MM.1S (cell line): ENCODE measurements around the gene NRXN3.

ENCODE experiments used
- EZH2phosphoT487 ChIP-seq: fragments of 300-600 bp; sonication (generic); IDR thresholded peaks from 2 replicates; pipeline ENCODE4 v1.6.1; 2018; ENCODE audit warnings: antibody characterized with exemption, low read length
- TF ChIP-seq, protein P1 (sequence below): fragments of 300-600 bp; sonication (generic); IDR thresholded peaks from 2 replicates; pipeline ENCODE4 v1.5.1; 2016; ENCODE audit warnings: antibody characterized with exemption, low read length, mixed read lengths

DNA sequence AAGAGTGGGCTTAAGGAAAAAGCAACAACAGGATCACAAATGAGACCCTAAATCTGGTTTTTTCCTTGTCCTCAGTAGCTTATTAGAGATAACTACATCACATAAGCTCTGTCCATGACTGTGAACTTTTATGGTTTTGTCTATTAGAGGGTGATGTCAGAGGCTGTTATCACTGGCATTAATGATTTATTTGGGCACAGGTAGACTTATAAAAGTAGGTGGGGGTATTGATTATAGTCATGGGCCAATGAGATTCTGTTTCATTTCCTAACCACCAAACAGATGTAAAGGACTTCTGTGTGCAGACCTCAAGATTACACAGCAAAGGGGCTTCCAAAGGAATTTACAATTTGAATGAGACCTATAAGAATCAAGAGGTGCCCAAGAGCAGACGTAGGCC lies 316.4 kb downstream of the NRXN3 start:
- TF ChIP-seq, protein P1, sequence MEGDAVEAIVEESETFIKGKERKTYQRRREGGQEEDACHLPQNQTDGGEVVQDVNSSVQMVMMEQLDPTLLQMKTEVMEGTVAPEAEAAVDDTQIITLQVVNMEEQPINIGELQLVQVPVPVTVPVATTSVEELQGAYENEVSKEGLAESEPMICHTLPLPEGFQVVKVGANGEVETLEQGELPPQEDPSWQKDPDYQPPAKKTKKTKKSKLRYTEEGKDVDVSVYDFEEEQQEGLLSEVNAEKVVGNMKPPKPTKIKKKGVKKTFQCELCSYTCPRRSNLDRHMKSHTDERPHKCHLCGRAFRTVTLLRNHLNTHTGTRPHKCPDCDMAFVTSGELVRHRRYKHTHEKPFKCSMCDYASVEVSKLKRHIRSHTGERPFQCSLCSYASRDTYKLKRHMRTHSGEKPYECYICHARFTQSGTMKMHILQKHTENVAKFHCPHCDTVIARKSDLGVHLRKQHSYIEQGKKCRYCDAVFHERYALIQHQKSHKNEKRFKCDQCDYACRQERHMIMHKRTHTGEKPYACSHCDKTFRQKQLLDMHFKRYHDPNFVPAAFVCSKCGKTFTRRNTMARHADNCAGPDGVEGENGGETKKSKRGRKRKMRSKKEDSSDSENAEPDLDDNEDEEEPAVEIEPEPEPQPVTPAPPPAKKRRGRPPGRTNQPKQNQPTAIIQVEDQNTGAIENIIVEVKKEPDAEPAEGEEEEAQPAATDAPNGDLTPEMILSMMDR: no peak
- no peak for TF ChIP-seq EZH2phosphoT487
